GM18502 (cell line): ENCODE measurements around the gene STPG1.
"Not testable (repeated sequence)": the region's sequence is repeated elsewhere in the genome, so short reads cannot be mapped to it uniquely, and the experiment has no call there.

Experiments
- ATAC-seq: cut with Tn5 transposase; IDR thresholded peaks from one replicate; pipeline ENCODE4 v1.9.1; 2021; ENCODE audit warnings: mild to moderate bottlenecking; ENCODE audit not compliant: unreplicated experiment, poor library complexity

STPG1 gene, protein sequence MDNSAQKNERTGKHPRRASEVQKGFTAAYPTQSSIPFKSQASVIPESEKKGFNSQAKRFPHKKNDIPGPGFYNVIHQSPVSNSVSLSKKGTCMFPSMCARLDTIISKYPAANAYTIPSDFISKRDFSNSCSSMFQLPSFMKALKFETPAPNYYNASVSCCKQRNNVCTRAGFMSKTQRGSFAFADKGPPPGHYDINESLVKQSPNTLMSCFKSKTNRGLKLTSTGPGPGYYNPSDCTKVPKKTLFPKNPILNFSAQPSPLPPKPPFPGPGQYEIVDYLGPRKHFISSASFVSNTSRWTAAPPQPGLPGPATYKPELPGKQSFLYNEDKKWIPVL

DNA sequence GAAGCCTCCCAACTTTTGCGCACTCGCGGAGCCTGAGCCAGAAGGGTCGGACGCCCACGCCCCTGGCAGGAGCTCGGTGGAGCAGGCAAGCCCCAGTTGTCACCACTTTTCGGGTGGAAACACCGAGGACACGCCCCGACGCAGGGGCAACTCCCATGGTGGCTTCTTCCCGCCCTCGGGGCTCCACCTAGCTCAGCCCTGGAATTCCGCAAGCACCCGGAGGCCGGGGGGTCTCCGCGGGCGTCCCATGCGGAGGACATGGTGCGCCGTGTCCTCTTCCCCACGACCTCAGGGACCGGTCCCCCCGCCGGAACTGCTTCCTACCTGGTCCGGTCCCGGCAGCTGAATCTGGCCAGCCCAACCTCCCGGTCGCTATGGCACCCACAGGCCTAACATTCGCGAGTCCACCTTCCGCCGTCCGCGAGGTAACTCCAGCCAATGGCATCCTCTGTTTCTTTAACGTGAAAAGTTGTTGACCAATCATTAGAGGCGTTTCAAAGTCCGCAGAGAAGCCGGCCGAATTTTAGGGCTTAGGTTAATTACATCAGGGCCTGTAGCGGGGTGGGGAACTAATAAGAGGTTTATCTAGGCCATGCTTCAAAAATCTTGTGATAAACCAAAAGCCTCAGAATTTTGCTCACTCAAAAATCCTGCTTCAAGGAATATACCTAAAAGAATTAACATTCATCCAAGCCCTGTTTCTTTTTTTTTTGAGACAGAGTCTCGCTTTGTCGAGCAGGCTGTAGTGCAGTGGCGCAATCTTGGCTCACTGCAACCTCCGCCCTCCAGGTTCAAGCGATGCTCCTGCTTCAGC is at the start of gene STPG1:
TSS of gene STPG1 (minus strand) at position 433 of the 814 bp plus-strand sequence. CDS start 12,394 bp downstream, outside the sequence.
- peak; percentile 44 for ATAC-seq

DNA sequence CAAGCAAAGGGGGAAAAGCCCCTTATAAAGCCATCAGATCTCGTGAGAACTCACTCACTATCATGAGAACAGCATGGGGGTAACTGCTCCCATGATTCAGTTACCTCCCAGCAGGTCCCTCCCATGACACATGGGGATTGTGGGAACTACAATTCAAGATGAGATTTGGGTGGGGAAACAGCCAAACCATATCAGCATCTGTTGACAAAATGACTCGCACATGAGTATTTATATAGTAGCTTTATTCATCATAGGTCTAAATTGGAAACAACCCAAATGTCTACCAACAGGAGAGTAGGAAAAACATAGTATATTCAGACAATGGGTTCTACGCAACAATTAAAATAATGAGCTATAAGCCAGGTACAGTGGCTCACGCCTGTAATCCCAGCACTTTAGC is 48.5 kb upstream of the STPG1 start:
- ATAC-seq = not testable (repeated sequence)

DNA sequence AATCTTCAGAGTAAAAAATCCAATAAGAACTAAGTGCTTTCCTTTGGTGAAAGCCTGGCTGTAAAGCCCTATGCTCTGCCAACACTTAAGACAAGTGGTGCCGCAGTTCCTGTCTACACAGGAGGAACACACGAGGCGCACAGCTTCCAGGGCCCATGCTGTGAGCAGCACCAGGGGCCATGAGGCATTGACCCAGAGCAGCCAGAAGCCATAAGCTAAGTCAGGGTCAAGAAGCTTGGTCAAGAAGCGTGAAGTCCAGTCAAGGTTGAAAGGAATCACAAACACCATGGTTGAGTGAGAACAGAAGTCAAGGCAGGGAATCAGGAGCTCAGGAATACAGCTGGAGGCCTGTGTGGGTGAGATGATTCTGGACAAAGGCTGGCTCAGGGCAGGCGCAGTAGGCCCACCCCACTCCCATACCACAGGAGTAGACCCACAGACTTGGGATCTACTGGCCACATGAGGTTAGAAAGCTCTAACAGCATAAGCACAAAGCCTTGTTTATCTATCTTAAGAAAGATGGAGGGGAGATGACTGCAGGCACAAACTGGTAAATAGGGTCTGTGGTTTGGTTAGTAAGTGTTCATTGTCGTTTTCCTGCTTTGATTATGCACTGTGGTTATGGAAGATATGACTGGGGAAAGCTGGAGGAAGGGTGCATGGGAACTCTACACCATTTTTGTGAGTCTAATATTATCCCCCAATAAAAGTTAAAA is 46.1 kb upstream of the STPG1 start:
- no peak for ATAC-seq

DNA sequence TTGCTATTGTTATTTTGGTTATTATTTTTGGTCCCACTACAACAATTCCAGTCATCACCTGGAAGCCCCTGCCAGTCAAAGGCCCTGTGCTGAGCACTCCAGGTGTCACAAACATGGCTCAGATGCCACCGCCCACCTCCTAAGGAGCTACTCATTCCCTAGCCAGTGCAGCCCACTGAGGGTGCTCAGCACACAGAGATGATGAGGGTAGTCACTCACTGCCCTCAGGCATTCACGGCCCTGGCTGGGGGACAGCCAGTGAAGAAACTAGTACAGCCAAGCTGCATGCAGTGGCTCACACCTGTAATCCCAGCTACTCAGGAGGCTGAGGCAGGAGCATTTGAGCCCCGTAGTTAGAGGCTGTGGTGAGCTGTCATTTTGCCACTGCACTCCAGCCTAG is 44.3 kb upstream of the STPG1 start:
- ATAC-seq = no peak

DNA sequence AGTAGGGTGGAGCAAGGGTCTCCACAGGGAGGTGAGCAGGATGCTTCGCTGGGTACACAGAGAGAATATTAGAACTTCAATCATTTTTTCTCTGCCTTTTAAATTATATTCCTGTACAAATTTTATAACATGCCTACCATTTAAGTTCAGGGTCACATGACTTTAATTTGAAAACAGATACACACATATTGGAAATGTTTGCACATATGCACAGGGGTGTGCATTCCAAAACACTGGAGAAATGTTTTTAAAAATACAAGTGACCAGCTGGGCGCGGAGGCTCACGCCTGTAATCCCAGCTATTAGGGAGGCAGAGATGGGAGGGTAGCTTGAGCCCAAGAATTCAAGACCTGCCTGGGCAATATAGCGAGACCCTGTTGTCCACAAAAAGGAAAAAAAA is 41.7 kb upstream of the STPG1 start:
- ATAC-seq = no peak

DNA sequence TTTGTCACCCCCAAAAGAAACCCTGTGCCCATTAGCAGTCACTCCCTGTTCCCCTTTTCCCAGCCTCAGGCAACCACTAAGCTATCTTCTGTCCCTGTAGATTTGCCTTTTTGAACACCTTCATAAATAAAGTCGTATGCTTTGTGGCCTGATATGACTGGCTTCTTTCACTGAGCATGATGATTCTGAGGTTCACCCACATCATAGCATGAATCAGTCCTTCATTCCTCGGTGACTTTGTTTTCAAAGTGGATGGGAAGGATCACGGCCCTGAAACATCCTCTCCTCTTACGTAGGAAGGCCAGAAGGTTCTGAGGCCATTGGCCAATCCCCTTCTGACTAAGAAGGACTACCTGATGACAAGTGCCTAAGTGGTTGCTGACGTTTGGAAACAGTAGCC is 41.1 kb upstream of the STPG1 start:
- ATAC-seq = no peak

DNA sequence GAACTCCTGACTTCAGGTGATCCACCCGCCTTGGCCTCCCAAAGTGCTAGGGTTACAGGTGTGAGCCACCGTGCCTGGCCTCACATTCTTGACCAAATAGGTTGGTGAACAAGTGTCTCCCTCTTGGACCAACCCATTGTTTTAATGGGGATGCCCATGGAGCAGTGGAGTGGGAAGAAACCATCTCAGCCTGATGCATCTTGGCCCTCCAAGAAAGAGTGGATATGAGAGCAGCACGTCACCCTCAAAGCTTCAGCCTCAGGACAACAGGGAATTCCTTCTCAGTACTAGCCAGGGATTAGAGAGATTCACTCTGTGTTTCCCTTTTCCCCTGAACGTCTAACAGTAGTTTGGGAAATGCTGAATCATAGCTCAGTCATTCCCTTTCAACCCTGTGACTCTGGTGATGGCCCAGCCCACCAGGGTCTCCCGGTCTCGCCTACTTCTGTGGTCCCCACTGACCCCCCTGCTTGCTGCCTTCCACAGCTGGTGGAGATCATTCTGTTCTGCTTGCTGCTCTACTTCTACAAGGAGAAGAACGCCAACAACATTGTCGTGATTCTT is 39.4 kb upstream of the STPG1 start:
- ATAC-seq = no peak

DNA sequence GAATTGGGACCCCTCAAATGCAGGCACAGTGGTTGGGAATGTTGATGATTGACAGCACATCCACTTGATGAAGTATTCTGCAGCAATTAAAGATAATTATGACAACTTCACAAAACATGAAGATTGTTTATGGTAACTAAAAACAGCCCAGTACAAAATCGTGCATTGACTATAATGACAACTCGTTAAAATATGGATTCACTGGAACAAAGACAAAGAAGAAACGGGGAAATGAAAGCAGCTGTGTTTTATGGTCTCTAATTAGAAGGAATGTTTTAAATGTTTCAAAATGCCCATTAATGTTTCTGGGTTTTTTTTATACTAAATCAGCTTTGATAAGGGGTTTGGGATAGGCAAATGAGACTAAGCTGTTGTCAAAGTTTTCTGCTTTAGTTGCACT is 38.2 kb upstream of the STPG1 start:
- no peak for ATAC-seq

DNA sequence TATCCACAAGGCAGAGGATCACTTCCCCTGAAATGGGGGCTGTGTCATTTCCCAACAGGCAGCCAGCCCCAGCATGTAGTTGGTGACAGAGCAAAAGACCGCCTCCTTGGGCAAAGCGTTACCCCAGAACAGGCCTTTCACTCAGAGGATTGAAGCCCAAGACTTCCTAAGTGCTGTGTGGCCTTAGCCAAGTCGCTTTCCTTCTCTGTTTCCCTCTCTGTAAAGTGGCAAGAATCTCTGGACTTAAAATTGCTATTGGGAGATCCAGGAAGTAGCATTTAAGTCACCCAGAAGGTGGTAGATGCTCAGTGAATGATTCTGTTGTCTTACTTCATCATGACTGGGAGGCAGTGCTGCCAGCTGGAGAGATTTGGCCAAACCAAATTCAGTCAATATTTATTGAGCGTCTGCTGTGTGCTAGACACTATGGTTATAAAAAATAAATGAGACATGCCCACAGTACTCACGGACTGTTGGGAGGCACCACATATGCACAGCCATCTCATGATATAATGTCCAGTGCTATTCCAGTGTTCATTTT is 37.3 kb upstream of the STPG1 start:
- ATAC-seq = no peak

DNA sequence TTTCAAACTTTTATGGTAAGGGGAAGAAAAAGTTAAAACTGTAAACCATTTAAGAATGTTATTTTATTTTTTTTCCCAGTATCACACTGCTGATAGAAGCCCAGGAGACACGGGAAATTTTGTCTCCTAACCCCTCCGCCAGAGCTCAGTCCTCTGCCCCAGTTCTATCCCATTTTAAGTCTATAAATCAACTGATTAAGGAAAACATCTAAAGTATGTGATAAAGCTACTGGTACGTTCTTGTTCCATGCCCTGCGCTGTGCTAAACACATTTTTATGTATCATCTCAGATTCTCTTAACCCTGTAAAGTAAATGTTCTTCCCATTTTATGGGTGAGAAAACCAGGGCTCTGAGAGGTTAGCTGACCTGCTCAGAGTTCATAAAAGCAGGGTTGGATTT is 36.7 kb upstream of the STPG1 start:
- no peak for ATAC-seq

DNA sequence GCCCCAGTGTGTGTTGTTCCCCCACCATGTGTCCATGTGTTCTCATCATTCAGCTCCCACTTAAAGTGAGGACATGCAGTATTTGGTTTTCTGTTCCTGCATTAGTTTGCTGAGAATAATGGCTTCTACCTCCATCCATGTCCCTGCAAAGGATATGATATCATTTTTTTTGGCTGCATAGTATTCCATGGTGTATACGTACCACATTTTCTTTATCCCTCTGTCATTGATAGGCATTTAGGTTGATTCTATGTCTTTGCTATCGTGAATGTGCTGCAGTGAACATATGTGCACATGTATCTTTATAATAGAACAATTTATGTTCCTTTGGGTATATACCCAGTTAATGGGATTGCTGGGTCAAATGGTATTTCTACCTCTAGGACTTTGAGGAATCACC is 32.9 kb upstream of the STPG1 start:
- not testable (repeated sequence) for ATAC-seq

DNA sequence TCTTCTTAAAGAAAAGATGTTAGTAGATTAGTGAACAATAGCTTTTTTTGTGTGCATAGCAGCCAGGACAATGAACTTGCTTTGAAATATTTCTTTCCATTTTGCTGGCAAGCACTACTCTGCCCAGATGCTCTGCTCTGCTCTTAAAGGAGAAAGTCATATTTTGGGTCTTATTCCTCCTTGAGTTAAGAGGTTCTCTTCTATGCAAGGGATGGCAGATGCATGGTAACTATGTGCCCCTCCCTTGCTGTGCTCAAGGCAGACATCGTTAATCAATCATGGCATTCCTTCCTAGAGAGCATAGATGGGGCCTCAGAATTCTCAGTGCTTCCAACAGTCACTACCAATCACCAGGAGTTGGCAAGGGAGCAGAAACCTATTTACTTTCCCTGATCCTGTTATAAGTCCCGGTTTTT is 29.7 kb upstream of the STPG1 start:
- no peak for ATAC-seq

DNA sequence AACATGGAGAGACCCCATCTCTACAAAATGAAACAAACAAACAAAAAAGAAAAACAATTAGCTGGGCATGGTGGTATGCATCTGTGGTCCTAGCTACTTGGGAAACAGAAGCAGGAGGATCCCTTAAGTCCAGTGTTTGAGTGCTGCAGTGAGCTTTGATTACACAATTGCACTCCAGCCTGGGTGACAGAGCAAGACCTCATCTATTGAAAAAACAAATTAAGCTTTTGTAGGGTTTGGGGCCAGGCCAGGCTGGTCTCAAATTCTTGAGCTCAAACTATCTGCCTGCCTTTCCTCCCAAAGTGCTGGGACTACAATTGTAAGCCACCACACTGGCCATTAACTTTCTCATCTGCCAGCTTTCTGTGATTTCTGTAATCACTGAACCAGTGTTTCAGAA is 29.2 kb upstream of the STPG1 start:
- no peak for ATAC-seq

DNA sequence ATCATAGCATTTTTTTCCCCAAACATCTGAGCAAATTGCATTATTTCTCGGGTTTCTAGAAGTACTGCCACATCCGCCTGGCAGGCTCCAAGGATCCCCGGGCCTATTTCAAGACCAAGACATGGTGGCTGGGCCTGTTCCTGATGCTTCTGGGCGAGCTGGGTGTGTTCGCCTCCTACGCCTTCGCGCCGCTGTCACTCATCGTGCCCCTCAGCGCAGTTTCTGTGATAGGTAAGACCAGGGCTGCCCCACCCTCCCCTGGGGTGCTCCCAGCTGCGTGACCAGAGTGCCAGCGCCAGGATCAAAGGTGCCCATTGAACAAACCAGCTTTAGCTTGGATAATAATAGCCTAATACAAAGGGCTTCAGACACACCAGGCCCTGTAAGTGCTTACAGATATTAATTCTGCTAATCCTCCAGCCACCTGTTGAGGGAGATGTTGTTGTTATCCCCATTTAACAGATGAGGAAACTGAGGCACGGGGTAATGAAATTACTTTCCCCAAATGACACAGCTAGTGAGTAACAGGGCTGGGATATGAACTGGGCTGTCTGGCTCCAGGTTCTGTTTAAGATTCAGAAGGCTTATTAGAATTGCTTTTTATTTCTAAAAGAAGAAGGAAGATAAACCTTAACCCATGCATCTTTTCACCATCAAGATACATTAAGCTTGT is 28.6 kb upstream of the STPG1 start:
- no peak for ATAC-seq

DNA sequence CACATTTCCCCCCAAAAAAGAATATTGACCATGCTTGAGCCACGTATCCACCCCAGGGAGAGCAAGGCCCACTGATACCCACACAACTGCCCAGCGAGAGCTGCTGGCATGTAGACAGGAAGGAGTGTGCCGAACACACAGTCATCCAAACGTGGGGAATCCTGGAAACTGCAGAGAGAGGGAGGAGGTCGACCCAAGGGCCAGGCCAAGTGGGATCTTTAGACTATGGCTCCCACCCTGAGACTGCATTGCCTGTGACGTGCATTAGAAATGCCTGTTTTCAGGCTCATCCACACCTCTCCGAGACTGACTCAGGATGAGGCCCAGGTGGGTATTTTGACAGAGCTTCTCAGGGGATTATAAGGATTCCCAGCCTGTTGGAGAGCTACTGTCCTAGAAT is 27.9 kb upstream of the STPG1 start:
- no peak for ATAC-seq

DNA sequence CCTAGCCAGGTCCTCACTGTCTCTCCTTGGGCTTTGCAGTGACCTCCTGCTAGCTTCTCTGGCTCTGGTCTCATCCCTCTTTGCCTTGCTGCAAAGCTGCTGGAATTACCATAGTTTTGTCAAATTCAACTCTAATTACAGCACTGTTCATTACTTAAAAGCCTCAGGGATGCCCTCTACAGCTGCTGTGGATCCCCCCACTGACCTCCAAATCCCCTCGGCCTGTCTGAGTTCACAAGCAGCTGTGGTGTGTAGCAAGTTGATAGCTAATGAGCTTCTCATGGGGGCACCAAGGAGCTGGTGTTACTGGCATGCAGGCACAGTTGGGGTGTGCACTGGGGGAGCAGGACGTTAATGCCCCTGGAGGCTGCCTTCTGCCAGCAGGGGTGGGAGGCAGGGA is 26.9 kb upstream of the STPG1 start:
- ATAC-seq = no peak

DNA sequence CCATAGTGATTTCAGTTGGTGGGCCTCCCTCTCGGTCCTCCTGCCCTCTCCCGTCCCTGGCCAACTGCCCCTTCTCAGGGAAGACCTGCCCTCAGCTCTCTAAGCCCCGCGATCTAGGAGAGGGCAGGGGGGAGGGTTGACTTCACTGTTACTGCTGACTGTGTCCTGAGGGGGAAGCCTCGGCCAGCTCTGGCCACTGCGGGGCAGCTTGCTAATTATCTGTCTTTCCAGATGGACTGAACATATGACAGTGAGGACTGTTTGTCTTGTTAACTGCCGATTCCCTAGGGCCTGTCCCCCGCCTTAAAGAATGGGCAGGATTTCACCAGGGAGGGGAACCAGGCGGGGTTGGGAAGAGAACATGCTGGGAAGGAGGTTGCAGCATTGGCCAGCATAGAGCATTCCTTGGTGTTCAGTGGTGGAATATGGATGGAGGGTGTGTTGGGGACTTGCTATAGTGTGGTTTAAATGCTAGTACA is 24.9 kb upstream of the STPG1 start:
- no peak for ATAC-seq

DNA sequence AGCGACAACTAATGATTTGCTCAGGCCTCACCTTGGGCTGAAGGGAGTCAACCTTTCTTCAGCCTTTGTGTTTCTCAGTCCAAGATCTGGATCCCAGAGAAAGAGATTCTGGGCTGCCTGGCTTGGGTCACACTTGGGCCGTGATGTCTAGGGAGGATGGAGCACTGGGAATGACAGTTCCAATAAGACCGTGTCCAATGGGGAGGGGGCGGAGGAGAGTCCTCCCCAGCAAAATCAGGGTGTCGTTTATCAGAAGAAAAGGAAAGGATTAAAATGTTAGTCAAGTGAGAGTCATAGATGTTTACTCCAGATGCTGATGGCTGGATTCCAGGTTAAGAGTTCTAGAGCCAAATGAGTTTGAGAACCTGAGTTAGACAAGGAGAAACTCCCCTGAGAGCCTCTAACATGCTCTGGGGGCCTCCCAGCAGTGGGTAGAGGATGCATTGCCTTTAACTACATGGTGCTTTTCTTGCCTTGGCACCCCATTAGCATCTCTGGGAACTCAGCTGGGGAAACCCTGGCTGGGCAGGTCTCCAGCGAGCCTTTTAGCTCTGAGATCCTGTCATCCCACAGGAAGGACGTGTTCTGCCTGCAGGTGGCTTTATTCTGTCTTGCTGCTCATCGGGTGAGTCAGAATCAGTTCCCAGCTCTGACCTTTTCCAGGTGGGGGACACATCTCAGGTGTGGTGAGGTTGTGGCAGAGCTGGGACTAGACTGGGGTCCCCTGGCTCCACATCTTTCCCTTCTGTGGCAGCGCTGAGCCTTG is 24.2 kb upstream of the STPG1 start:
- ATAC-seq = no peak

DNA sequence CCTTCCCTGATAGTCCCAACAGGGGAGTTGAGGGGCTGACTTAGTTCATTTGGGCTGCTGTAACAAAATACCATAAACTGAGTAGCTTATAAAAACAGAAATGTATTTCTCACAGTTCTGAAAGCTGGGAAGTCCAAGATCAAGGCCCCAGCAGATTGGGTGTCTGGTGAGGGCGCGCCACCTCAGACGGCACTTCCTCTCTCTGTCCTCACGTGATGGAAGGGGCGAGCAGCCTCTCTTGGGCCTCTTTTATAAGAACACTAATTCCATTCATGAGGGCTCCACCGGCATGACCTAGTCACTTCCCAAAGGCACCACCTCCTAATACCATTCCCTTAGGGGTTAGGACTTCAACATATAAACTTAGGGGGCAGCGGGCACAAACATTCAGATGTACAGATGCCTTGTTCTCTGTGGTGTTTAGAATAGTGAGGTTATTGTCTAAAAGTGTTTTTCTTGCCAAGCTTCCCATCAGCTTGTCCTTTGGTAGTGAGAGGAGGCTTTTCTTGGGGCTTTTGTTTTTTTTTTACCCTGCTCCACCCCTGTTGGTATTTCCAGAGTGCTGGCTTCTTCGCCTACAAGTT is 22.3 kb upstream of the STPG1 start:
- ATAC-seq = no peak
